Colonic mucosa (tissue), 4 donors: Measurements from ENCODE around the gene PAMR1. TPM values are rescaled to one million over a fixed set of nuclear protein-coding genes. Genes with fewer than 3 reads are reported as not detected.

Experiments
- DNase-seq: peaks from one replicate; pipeline ENCODE4 v3.0.0-alpha.2; 2020
- H3K27ac ChIP-seq: fragments of 200-600 bp; one replicate; pipeline ENCODE4 v1.8.0; 2021
- H3K27me3 ChIP-seq: fragments of 200-600 bp; one replicate; pipeline ENCODE4 v1.8.0; 2021
- H3K36me3 ChIP-seq: fragments of 200-600 bp; one replicate; pipeline ENCODE4 v1.8.0; 2021
- H3K4me1 ChIP-seq: fragments of 200-600 bp; one replicate; pipeline ENCODE4 v1.8.0; 2021; ENCODE audit warnings: mild to moderate bottlenecking
- H3K4me3 ChIP-seq: fragments of 200-600 bp; one replicate; pipeline ENCODE4 v1.8.0; 2021
- H3K9ac ChIP-seq, 2 donors: one replicate each; pipeline ENCODE4 v1.7.0; 2013; ENCODE audit warnings: control low read depth in 2 of 2, low read depth in 2 of 2, low read length in 2 of 2
- H3K9me3 ChIP-seq: fragments of 200-600 bp; one replicate; pipeline ENCODE4 v1.8.0; 2021
- intact Hi-C: fragments of 100-400 bp; cut with DNase I; formaldehyde crosslinking; loops from one replicate; pipeline ENCODE4 v1.14.1; 2022
- total RNA-seq, 2 donors: library from RNA; stranded (reverse); fragmentation: NEBNext Ultra II Directional in 1 of 2; extraction: Animal tissue kit (Norgen Biotek cat#: 25700) in 1 of 2; gene quantifications; one replicate each; pipeline ENCODE4 v1.2.1, GENCODE V29; 2021
- TF ChIP-seq, protein P1 (sequence below): fragments of 200-600 bp; IDR thresholded peaks from one replicate; pipeline ENCODE4 v1.8.0; 2022; ENCODE audit warnings: antibody characterized with exemption, mild to moderate bottlenecking
- donor health status: healthy.
- donor health status: DM: no; HTN: no; CAD: no.
- donor health status: DM: no; HTN: no; CAD: no.

Gene PAMR1
- total RNA-seq, 2 donors from 2014 or later, result 1.5 to 4.7 TPM

DNA sequence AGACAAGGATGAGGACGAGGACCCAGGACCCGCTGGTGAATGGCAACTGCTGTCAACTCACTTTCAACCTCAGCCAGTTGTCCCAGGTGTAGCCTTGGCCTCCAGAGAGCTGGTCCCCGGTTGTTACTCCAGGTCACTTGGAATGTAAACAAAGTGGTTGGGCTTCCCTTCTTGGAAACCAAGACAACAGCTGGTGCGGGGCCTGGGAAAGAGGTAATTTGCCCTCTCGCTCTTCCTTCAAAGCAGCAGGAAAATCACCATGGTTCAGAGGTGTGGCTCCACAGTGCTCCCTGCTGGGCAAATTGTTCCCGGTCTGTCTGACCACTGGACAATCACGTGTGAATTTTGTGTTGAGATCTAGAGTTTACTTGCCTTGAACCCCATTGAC, 121.0 kb downstream of the PAMR1 start:
- Histone ChIP-seq H3K27me3 (no peaks in the 10 kb centered on the region), H3K9ac (no peak overlapping the region), H3K9me3 (no peaks in the 10 kb centered on the region), H3K36me3 (no peaks in the 10 kb centered on the region), H3K27ac (no peak overlapping the region), H3K4me3 (no peak overlapping the region), H3K4me1 (no peaks in the 10 kb centered on the region)
- intact Hi-C loops, result loop anchor here (10.0 kb wide), 1 partner anchor 80 kb away; no protein-coding TSS in a partner anchor
- TF ChIP-seq, protein P1, sequence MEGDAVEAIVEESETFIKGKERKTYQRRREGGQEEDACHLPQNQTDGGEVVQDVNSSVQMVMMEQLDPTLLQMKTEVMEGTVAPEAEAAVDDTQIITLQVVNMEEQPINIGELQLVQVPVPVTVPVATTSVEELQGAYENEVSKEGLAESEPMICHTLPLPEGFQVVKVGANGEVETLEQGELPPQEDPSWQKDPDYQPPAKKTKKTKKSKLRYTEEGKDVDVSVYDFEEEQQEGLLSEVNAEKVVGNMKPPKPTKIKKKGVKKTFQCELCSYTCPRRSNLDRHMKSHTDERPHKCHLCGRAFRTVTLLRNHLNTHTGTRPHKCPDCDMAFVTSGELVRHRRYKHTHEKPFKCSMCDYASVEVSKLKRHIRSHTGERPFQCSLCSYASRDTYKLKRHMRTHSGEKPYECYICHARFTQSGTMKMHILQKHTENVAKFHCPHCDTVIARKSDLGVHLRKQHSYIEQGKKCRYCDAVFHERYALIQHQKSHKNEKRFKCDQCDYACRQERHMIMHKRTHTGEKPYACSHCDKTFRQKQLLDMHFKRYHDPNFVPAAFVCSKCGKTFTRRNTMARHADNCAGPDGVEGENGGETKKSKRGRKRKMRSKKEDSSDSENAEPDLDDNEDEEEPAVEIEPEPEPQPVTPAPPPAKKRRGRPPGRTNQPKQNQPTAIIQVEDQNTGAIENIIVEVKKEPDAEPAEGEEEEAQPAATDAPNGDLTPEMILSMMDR, result peak; percentile 36
- peak; percentile 53 for DNase-seq

DNA sequence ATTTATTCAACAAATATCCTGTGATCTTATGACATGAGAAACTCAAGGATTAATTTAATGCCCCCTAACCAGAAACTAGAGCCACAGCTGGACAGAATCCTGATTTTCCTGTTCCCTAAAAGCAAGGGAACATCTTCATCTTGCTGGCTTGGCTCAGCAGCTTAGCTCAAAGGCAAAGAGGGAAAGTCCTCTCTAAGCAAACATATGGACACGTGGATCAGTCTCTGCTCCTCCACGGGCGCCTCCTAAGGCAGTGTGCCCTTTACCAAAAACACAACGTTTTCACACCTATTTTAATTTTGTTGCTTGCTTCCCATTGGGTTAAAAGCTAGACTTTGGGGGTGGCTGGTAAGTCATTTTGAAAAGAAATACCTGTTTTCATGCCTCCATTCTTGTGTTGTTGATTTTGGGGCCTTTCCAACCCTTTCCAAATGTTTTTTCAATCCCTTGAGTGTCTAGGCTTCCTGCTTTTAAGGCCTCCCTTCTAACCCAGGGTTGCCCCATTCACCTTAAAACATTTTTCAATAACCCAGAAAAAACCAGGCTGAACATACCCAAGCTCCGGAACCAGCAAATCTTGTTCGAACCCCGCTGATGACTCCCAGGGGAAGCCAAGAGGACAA, 121.5 kb downstream of the PAMR1 start:
- TF ChIP-seq, protein P1, result no peak
- DNase-seq, result no peak
- intact Hi-C loops, result loop anchor here (10.0 kb wide), 1 partner anchor 81 kb away; no protein-coding TSS in a partner anchor
- Histone ChIP-seq H3K9me3 (no peaks in the 10 kb centered on the region), H3K9ac (no peak overlapping the region), H3K36me3 (no peaks in the 10 kb centered on the region), H3K27ac (no peak overlapping the region), H3K27me3 (no peaks in the 10 kb centered on the region), H3K4me3 (no peak overlapping the region), H3K4me1 (no peaks in the 10 kb centered on the region)

DNA sequence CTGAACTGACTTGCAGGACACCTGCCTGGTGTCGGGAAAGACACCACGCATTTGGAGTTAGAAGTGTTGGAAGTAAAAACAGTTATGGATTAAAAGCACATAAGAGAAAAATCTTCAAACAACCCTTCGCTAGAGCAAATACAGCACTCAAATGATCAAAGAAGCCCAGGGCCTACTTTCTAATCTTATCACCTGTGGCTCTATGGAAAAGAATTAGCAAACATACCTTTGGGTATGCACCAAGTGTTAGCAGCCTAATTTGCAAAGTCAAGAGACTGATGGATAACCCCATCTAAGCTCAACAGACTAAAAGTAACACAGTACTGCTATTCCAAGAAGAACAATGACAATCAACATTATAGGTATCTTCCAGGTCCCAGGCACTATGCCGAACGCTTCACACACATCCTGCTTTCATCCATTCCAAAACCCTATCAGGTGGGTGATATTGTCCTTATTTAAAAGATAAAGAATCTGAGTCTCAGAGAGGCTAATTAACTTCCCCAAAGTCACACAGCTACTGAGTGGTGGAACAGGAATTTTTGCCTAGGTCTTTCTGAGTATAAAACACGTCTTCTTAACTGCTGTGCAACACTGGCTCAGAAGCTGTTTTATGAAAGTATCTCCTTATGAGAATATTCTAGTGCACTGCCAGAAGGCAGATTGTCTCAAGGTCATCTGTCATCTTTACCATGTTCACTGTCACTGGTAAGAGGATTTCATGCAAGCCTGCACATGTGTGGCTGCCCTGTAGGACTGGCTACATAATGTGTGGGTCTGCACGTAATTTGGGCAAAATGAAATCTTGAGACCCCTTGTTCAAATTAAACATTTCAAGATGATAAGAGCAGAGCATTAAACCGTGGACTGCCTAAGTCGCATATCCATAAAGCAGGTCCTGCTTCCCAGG, 122.4 kb downstream of the PAMR1 start:
- Histone ChIP-seq H3K4me1 (no peaks in the 10 kb centered on the region), H3K36me3 (no peaks in the 10 kb centered on the region), H3K27ac (no peak overlapping the region), H3K9ac (no peak overlapping the region), H3K4me3 (no peak overlapping the region), H3K27me3 (no peaks in the 10 kb centered on the region), H3K9me3 (no peaks in the 10 kb centered on the region)
- intact Hi-C loops, result loop anchor here (10.0 kb wide), 1 partner anchor 82 kb away; no protein-coding TSS in a partner anchor
- no peak for DNase-seq
- TF ChIP-seq, protein P1, result no peak

DNA sequence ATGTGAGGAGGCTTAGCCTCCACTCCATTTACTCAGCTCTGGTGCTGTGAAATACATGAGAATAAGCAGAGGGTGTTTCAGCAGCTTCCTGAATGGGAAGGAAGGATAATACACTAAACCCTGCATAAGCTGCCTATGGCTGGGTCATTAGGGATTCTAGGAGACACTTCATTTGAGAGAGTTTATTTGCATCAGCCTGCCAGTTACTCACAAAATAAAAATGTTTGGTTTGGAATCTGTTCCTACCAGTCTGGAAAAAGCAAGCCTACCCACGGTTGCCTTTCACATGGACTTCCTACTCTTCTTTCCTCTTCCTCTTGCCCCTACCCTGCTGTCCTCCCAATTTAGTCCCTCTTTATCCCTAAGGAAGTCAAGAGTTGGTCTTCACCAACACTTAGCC, 126.5 kb downstream of the PAMR1 start:
- no peak overlapping the region for H3K9ac ChIP-seq
- no peak for DNase-seq
- intact Hi-C loops, result loop anchor here (10.0 kb wide), 1 partner anchor 814 kb away; no protein-coding TSS in a partner anchor
- TF ChIP-seq, protein P1, result no peak
- no peaks in the 10 kb centered on the region for H3K9me3 ChIP-seq
- H3K27ac ChIP-seq, result no peak overlapping the region
- no peaks in the 10 kb centered on the region for H3K36me3 ChIP-seq
- H3K4me1 ChIP-seq, result no peaks in the 10 kb centered on the region
- no peaks in the 10 kb centered on the region for H3K27me3 ChIP-seq
- no peak overlapping the region for H3K4me3 ChIP-seq

DNA sequence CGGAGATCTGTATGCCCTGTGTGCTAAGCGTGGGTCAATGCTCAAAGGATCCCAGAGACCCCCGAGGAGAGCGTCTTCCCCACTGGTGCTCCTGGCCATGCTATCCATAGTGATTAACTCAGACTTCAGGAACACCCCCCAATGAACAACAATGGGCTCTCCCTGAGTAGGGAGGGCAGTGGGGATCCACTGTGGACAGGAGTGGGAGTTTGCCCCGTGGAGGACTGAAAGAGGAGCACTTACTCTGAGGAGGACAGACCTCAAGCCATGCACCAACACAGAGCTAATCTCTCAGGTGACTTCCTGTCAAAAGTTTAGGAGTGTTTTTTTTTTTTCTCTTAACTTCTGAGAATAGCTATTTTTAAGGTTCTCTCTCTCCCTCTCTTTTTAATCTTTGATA, 130.5 kb downstream of the PAMR1 start:
- intact Hi-C loops, result loop anchor here (5.0 to 10.0 kb wide), 3 partner anchors 398 to 810 kb away; no protein-coding TSS in a partner anchor
- DNase-seq, result no peak
- H3K4me3 ChIP-seq, result no peak overlapping the region
- peaks cover 11% of the 10 kb centered on the region for H3K4me1 ChIP-seq
- no peaks in the 10 kb centered on the region for H3K36me3 ChIP-seq
- H3K9ac ChIP-seq, result no peak overlapping the region
- no peaks in the 10 kb centered on the region for H3K27me3 ChIP-seq
- TF ChIP-seq, protein P1, result no peak
- H3K9me3 ChIP-seq, result no peaks in the 10 kb centered on the region
- no peak overlapping the region for H3K27ac ChIP-seq
